NCI-H526 (cell line): ENCODE results near the gene RASIP1.
A peak's percentile ranks its signal among the peaks of the same experiment; 100 is the strongest.
"Not testable (repeated sequence)": the region's sequence is repeated elsewhere in the genome, so short reads cannot be mapped to it uniquely, and the experiment has no call there.

Experiments
- DNase-seq, 2 experiments: peaks; one replicate each; lab custom pipeline; 2025; lab: John Stamatoyannopoulos, UW

RASIP1 gene, protein sequence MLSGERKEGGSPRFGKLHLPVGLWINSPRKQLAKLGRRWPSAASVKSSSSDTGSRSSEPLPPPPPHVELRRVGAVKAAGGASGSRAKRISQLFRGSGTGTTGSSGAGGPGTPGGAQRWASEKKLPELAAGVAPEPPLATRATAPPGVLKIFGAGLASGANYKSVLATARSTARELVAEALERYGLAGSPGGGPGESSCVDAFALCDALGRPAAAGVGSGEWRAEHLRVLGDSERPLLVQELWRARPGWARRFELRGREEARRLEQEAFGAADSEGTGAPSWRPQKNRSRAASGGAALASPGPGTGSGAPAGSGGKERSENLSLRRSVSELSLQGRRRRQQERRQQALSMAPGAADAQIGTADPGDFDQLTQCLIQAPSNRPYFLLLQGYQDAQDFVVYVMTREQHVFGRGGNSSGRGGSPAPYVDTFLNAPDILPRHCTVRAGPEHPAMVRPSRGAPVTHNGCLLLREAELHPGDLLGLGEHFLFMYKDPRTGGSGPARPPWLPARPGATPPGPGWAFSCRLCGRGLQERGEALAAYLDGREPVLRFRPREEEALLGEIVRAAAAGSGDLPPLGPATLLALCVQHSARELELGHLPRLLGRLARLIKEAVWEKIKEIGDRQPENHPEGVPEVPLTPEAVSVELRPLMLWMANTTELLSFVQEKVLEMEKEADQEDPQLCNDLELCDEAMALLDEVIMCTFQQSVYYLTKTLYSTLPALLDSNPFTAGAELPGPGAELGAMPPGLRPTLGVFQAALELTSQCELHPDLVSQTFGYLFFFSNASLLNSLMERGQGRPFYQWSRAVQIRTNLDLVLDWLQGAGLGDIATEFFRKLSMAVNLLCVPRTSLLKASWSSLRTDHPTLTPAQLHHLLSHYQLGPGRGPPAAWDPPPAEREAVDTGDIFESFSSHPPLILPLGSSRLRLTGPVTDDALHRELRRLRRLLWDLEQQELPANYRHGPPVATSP

DNA sequence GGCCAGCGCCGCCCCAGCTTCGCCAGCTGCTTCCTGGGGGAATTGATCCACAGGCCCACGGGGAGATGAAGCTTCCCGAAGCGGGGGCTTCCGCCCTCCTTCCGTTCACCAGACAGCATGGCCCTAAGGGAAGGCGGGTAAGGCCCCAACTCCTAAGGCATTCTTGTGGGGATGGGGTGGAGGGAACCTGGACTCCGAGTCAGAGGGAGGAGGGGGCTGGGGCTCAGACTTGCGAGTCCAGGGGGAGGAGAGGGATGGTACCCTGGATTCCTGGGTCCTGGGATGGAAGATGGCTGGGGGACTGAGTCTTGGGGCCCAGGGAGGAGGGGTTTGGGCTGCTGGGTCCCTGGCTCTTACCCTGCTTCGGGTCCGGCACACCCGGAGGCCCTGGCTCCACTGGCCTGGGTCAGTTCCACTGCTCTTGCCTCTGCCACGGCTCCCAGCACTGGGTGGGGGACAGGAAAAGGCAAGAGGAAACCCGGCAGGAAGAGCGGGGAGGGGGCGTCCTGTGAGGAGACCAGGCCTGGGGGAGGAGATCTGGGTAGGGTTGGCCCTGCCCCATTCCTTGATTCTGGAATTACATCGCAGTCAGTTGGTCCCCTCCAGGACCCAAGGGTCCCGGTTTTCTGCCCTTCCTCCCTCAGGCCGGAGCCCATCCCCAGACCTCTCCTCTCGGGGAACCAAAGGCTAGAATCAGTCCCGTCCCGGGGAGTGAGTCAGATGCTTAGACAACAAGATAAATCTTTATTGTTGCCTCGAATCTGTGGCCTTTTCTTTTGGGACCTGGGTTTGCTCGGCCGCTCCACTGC, at the start of gene RASIP1:
RASIP1 (minus strand) TSS at position 447 of the 809 bp plus-strand sequence; CDS start at position 119, 328 bp downstream.
- DNase-seq = no peak

DNA sequence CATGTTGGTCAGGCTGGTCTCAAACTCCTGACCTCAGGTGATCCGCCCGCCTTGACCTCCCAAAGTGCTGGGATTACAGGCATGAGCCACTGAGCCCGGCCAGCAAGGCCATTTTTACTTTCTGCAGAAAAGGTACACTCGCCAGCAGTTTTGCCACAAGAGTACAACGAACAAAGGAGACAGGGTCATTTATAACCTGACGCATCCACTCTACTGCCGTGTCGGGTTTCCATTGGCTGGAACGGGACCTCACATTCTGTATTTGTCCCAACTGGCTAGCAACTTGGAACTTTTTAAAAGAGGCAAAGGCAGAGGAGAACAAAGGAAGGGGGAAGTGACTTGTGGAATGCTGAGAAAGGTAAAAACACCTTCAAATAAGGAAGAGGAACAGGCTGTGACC, 46.9 kb upstream of the RASIP1 start:
- not testable (repeated sequence) for DNase-seq

DNA sequence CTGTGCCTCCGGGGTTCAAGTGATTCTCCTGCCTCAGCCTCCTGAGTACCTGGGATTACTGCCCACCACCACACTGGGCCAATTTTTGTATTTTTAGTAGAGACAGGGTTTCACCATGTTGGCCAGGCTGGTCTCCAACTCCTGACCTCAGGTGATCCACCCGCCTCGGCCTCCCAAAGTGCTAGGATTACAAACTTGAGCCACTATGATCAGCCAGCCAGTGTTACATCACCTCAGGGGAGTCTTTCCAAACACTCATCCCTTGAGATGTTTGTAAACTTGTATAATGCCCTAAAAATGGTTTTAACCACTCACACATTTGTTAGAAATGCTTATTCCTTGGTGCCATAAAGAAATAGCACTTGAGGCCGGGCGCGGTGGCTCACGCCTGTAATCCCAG, 46.0 kb upstream of the RASIP1 start:
- DNase-seq = not testable (repeated sequence)

DNA sequence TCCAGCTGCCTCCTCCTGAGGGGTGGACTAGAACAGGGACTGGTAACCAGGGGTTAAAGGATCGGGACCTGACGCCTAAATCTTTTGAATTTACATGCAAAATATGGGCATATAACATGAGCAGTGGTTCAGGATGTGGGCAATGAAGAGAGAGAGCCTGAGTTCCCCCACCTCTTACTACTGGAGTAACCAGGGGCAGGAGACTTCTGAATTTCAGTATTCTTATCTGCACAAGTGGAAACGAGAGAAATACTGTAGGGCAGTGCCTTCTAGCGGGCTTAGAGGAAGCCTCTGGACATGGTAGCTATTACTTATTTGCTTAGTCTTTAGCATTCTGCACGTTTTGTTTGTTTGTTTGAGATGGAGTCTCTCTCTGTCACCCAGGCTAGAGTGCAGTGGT, 44.1 kb upstream of the RASIP1 start:
- peak in 1 of 2 experiments; percentile 35 for DNase-seq

DNA sequence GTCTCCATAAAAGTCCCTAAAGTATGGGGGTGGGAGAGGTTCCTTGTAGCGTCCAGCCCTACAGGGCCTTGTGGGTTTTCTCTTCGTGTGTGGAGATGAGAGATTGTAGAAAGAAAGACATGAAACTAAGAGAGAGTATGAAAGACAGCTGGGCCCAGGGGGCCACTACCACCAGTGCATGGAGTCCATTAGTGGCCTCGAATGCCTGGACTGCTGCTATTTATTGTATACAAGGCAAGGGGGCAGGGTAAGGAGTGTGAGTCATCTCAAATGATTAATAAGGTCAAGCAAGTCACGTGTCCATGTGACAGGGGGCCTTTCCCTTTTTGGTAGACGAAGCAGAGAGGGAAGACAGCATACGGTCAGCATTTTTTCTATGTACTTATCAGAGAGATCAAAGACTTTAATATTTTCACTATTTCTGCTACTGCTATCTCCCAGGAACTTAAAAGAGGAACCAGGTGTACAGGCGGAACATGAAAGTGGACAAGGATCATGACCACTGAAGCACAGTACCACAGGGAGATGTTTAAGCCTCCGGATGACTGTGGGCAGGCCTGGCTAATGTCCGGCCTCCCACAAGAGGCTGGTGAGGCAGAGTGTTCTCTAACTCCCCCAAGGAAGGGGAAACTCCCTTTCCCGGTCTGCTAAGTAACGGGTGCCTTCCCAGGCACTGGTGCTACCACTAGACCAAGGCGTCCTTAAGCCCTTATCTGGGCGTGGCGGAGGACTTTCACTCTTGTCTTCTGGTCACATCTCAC, 40.4 kb upstream of the RASIP1 start:
- DNase-seq = no peak

DNA sequence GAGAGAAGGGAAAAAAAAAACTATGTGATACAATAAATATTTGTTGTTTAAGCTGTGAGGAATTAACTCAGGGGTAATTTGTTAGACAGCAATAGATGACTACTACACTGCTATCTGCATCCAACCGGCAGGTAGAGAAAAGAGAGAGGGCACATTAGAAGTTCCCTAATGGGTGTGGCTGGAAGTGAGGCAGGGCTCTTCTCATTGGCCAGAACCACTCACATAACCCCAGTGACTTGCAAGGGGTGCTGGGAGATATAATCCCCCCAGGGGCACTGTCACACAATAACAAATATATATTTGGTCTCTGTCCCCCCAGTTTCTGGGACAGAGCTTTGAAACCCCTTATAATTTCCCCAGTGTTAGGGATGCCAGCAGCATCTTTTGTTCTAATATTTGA, 39.2 kb upstream of the RASIP1 start:
- no peak for DNase-seq

DNA sequence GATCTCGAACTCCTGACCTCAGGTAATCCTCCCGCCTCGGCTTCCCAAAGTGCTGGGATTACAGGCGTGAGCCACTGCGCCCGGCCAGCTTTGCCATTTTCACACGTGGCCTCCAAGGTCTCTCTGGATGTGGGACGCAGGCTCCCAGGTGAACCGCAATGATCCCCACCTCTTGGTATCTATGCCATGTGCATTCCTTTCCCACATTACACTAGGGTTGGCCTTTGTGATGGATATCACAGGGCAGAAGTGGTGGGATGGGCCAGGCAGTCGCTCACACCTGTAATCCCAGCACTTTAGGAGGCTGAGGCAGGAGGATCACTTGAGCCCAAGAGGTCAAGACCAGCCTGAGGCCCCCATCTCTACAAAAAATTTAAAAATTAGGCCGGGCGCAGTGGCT, 37.3 kb upstream of the RASIP1 start:
- no peak for DNase-seq

DNA sequence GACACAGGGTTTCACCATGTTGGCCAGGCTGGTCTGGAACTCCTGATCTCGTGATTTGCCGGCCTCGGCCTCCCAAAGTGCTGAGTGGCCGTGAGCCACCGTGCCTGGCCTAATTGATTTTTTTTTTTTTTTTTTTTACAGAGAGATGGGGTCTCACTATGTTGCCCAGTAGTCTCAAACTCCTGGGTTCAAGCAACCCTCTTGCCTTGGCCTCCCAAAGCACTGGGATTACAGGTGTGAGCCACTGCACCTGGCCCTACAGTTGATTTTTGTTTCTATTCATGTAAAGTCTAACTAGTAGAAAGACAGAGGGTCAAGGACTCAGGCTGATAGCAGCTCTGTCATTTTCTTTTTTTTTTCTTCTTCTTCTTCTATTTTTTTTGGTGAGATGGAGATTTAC, 36.7 kb upstream of the RASIP1 start:
- DNase-seq = no peak

DNA sequence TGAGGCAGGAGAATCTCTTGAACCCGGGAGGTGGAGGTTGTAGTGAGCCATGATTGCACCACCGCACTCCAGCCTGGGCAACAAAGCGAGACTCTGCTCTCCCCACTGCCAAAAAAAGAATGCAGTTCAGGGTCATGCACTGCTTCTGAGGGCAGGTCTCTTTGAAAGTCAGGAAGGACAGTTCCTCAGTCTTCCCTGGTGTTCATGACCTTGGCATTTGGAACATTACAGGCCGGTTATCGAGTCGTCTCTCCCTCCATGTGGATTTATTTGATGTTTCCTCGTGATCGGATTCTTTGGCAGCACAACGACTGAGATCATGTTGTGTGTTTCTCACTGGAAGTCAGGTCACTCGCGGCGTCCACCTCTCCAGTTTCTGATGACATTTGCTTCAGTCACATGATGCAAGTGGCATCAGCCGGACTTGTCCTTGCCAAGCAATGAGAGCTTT, 32.1 kb upstream of the RASIP1 start:
- DNase-seq = no peak

DNA sequence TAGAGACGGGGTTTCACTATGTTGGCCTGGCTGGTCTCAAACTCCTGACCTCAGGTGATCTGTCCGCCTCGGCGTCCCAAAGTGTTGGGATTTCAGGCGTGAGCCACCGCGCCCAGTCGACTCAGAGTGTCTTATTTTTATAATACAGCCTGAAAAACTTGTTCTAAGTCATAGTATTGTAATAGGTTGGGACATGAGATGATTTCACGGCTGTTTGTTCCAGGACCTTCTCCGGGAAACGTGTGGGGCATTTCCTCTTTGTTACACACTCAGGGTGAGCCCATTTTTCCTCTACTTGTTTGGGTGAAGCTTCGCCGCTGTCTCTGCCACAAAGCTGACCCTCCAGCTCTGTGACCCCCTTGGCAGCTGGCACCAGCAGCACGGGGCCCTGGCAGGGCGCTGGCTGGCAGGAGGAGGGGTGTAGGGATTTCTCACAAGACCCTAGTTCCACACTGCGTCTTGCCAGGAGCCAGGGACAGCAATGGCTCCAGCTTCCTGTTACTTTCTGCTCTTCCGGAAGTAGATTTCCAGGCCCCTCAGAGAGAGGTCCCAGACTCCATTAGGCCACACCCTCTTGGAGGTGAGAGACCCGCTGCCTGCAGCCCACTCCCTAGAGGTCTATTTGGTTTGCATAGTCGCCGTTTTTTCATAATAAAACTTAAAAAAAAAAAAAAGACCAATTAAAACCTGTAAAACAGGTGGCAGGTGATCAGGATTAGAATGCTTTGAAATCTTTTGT, 30.5 kb upstream of the RASIP1 start:
- no peak for DNase-seq

DNA sequence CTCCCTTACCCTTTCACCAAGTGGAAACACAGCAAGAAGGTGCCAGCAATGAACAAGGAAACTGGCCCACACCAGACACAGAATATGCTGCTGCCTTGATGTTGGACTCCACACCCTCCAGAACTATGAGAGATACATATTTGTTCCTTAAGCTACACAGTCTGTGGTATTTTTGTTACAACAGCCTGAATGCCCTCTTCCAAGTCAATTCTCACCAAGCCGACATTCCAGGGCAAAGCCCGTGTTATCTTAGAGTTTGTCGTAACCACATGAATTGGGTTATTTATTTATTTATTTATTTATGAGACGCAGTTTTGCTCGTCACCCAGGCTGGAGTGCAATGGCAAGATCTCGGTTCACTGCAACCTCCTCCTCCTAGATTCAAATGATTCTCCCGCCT, 29.9 kb upstream of the RASIP1 start:
- DNase-seq = no peak

DNA sequence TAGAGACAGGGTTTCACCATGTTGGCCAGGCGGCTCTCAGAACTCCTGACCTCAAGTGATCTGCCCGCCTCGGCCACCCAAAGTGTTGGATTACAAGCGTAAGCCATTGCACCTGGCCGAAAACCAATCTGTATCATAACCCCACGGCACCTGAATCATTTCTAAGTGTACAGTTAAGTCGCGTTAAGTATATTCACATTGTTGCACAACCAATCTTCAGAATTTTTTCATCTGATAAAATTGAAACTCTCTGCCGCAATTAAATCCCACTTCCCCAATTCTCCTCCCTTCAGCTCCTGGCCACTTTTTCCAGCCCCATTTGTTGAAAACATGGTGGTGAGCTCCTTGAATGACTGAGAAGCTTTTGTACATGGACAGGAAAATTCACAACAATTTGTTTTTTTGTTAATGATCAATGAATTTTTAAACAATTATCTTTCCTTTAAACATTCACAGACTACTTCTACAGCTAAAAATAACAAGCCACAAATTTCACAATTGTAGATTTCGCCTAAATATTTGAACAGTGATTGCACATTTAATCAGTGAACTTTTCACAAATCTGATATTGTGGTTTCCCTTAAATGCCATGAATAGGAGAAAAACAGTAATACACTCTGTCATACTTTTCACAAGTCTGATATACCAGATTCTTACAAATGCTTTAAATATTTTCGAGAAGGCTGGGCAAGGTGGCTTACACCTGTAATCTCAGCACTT, 28.7 kb upstream of the RASIP1 start:
- no peak for DNase-seq

DNA sequence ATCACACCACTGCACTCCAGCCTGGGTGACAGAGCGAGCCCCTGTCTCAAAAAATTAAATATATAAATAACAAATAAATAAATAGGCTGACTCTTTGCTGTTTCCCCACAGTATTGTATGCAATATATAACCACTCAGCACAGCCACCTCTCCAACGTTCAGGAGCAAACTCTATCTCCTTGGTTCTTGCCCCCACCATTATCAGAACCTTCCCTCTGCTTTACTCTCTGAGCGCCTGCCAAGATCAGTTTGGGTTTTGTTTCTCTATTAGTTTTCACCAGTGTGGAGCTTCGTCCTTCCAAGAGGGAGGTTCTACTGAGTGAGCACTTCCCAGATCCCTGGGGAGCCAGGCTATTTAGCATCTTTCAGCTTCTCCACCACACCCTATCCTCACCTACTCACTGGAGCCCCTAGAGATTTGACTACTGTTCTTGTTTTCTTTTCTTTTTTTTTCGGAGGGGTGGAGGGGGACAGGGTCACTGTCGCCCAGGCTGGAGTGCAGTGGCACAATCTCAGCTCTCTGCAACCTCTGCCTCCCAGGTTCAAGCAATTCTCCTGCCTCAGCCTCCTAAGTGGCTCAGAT, 27.9 kb upstream of the RASIP1 start:
- DNase-seq = peak in 1 of 2 experiments; percentile 33

DNA sequence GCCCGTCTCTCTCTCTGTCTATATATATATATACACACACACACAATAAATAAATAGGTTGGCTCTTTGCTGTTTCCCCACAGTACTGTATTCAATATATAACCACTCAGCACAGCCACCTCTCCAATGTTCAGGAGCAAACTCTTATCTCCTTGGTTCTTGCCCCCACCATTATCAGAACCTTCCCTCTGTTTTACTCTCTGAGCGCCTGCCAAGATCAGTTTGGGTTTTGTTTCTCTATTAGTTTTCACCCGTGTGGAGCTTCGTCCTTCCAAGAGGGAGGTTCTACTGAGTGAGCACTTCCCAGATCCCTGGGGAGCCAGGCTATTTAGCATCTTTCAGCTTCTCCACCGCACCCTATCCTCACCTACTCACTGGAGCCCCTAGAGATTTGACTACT, 25.4 kb upstream of the RASIP1 start:
- not testable (repeated sequence) for DNase-seq

DNA sequence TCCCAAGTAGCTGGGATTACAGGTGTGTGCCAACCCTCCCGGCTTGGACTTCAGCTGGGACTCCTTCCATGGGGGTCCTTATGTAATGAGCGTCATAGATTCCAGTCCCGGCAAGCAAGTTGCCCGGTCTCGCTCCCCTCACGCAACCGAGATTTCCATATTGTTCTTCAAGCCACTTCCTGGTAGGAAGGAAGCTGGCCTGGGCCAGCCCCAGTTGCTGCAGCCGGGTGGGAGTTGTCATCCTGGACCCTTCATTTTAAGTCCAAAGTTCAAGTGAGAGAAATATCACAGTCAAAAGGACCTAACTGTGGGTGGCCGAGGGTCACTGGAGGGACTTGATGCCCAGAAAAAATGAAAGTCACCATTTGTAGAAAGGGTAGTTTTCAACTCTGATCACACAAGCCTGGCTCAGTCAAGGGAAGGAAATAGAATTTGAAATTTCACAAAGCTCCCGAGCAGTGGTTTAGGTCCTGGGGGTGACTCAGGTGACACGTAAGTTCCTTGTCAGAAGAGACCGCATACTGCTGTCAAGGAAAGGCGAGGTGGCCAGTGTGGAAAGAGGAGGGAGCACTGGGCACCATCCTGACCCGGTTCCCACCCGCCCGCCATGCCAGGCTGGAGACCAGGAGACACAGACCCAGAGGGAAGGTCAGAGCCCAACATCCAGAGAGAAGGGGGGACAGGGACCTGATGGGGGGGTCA, 20.2 kb upstream of the RASIP1 start:
- no peak for DNase-seq

DNA sequence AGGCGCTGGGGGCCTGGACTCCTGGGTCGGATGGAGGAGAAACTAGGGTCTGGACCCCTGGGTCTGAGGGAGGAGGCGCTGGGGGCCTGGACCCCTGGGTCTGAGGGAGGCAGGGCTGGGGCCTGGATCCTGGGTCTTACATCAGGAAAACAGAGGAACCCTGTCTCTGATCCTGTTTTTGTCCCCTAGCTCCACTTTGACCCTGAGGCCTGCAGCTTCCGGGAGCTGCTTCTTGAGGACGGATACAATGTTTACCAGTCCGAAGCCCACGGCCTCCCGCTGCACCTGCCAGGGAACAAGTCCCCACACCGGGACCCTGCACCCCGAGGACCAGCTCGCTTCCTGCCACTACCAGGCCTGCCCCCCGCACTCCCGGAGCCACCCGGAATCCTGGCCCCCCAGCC, 17.3 kb upstream of the RASIP1 start:
- DNase-seq = no peak

DNA sequence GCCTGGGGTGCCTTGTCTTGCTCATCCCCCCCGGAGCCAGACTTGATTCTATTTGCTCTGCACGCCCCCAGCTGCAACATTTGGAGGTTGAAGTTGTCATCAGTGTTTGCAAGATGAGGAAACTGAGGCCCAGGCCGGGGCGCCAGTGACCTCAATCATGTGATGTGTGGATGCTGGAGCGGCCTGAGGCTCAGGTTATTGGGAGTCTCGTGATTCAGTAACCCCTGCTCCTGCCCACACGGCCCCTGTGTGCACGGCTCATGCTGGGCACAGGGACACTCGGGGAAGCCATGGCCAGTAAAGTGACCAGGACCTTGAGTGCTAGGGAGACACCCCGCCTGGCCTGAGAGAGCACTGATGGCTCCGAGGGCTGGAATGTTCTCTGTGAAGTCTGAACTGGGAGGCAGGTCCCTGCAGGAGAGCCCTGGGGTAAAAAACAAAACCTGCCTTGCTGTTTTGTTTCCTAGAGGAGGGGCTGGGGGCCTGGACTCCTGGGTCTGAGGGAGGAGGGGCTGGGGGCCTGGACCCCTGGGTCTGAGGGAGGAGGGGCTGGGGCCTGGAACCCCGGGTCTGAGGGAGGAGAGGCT, 16.8 kb upstream of the RASIP1 start:
- no peak for DNase-seq

DNA sequence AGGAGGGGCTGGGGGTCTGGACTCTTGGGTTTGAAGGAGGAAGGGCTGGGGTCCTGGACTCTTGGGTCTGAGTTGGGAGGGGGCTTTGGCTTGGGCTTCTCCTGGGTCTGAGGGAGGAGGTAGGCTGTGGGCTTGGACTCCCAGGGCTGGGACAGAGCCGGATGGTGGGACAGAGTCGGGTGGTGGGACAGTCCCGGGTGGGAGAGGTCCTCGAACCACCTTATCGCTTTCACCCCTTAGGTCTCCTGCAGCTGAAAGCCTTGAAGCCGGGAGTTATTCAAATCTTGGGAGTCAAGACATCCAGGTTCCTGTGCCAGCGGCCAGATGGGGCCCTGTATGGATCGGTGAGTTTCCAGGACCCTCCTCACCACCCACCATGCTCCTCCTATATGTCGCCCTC, 16.3 kb upstream of the RASIP1 start:
- no peak for DNase-seq
